Measurements from ENCODE around the gene ITGA8. TPM values are rescaled to one million over a fixed set of nuclear protein-coding genes. Genes with fewer than 3 reads are reported as not detected.

The ITGA8 gene
- total and polyA plus RNA-seq, 9 of the 15 experiments (the other 6 are each of a cell fraction or from before 2014, with no cell fraction given), result 0.01 to 0.07 (median 0.04) TPM; not detected in 5

DNA sequence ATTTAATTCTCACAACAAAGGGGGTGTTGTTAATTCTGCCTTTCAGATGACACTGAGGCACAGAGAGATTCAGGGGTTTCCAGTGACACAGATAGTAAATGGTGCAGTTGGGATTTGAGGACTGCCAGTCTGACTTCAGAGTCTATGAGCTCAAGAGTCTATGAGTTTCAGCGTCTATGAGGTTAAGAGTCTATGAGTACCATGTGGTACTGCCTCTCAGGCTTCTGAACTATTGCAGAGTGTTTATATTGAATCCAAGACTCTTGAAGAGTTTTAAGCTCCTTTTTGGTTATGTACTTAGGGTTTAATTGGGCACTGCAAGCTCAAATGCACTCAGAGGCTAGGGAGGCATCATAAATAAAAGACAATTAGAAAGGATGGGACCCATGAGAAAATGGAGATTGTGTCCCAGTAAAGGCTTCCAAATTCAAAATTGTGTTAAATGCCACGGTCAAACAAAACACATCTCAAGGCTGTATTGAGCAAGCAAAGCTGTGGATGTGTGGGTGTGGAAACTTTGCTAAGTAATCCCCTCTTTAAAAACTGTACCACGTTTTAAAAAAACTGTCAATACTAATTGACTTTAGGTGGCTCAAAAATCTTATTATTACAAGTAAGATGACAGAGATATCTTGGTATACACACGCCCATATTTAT, 224.7 kb downstream of the ITGA8 start:
- Histone ChIP-seq H3K27me3 (ENCODE audit: control insufficient read depth in 2 of 2, insufficient read depth in 2 of 2, low read length in 2 of 2) (no peaks in the 10 kb centered on the region), H3K4me3 (no peak overlapping the region), H3K9me3 (replicated peaks; ENCODE audit: control insufficient read depth, insufficient read depth, low read depth, low read length) (no peaks in the 10 kb centered on the region), H3K9me1 (ENCODE audit: control insufficient read depth, insufficient read depth, low read length) (no peaks in the 10 kb centered on the region), H2AFZ (ENCODE audit: low read depth, low read length) (no peak overlapping the region), H3K79me2 (ENCODE audit: control insufficient read depth, insufficient read depth, low read length) (no peaks in the 10 kb centered on the region), H3K9ac (ENCODE audit: insufficient read depth in 1 of 2, low read depth in 2 of 2, low read length in 2 of 2) (no peak overlapping the region), H3K4me1 (replicated peaks in 1 of 2; ENCODE audit: control insufficient read depth in 2 of 2, insufficient read depth in 2 of 2, low read length in 2 of 2) (no peaks in the 10 kb centered on the region), H4K20me1 (replicated peaks; ENCODE audit: control insufficient read depth, insufficient read depth, low read length) (no peaks in the 10 kb centered on the region), H3K27ac (ENCODE audit: extremely low read depth, low read depth, low read length) (no peak overlapping the region), H3K36me3 (ENCODE audit: control insufficient read depth, insufficient read depth, low read length) (no peaks in the 10 kb centered on the region), H3K4me2 (ENCODE audit: insufficient read depth, low read length) (no peak overlapping the region)
- FAIRE-seq, result no peak
- ATAC-seq, result no peak
- in situ Hi-C loops (cut with MboI), result no loop called here
- TF ChIP-seq TGIF2 (CRISPR knock-in tag; IDR thresholded peaks at IDR 0.05), result no peak
- no peak for TF ChIP-seq TFAM (CRISPR knock-in tag; conservative IDR thresholded peaks at IDR 0.05)
- intact Hi-C loops (cut with micrococcal nuclease), result no loop called here
- ChIA-PET POLR2A (interaction anchor here (1.0 kb wide), 1 partner anchor 21 kb away, joined by 3 read pairs; no protein-coding TSS in a partner anchor), CTCF (ENCODE audit: low intra/inter-chr PET ratio) (no interaction called here)
- whole genome bisulfite sequencing (ENCODE audit: insufficient coverage, low coverage, missing lambda C conversion rate), result 9% methylated on average over 4 of the region's 4 CpGs
- BruUV-seq (replicated peaks), result no TSS peak
- DNase-seq (ENCODE audit: extremely low read depth in 1 of 4, low spot score in 3 of 4), result no peak

DNA sequence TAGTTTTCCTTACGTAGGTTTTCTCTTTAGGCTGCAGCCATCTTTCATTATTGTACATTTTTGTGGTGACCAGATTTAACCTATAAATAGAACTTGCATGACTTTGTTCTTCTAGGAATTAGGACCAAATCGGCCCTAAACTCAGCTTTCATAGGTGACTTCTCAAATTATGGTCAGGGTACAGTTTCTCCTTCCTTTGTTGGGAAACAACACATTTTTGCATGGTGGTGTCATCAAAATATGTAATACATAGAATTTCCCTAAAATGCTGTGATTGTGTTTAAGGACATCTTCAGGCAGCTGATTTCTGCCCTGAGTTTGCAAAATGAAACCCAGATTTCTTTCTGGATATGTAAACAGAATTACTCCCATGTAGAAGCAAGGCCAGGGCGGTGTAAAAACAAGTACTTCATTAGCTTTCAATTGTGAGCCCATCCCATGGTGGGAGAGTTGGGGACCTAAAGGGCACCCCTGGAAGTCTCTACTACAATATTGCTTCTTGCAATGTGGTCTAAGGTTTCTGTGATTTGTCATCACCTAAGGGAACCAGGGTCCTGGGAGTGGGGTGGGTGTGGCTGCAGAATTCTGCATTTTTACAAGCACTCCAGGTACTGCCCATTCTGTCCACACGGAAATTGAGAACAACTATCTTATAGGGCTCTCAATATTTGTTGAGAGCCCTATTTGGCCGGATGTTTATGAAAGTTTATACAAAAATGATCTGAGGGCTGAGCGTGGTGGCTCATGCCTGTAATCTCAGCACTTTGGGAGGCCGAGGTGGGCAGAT, 227.7 kb downstream of the ITGA8 start:
- POLR2A ChIA-PET, result no interaction called here
- CTCF ChIA-PET (ENCODE audit: low intra/inter-chr PET ratio), result no interaction called here
- no TSS peak for BruUV-seq (replicated peaks)
- Histone ChIP-seq H3K9me3 (replicated peaks; ENCODE audit: control insufficient read depth, insufficient read depth, low read depth, low read length) (no peaks in the 10 kb centered on the region), H3K27me3 (ENCODE audit: control insufficient read depth in 2 of 2, insufficient read depth in 2 of 2, low read length in 2 of 2) (no peaks in the 10 kb centered on the region), H2AFZ (ENCODE audit: low read depth, low read length) (no peak overlapping the region), H3K9me1 (ENCODE audit: control insufficient read depth, insufficient read depth, low read length) (no peaks in the 10 kb centered on the region), H4K20me1 (replicated peaks; ENCODE audit: control insufficient read depth, insufficient read depth, low read length) (no peaks in the 10 kb centered on the region), H3K36me3 (ENCODE audit: control insufficient read depth, insufficient read depth, low read length) (no peaks in the 10 kb centered on the region), H3K9ac (ENCODE audit: insufficient read depth in 1 of 2, low read depth in 2 of 2, low read length in 2 of 2) (no peak overlapping the region), H3K27ac (ENCODE audit: extremely low read depth, low read depth, low read length) (no peak overlapping the region), H3K4me1 (replicated peaks in 1 of 2; ENCODE audit: control insufficient read depth in 2 of 2, insufficient read depth in 2 of 2, low read length in 2 of 2) (peaks cover 0 to 3% of the 10 kb centered on the region in 2 experiments; a peak in 2 of 5 replicates), H3K4me2 (ENCODE audit: insufficient read depth, low read length) (no peak overlapping the region), H3K79me2 (ENCODE audit: control insufficient read depth, insufficient read depth, low read length) (no peaks in the 10 kb centered on the region), H3K4me3 (no peak overlapping the region)
- ATAC-seq, result no peak
- FAIRE-seq, result no peak
- in situ Hi-C loops (cut with MboI) (no loop called here), intact Hi-C loops (cut with micrococcal nuclease) (no loop called here)
- DNase-seq (ENCODE audit: extremely low read depth in 1 of 4, low spot score in 3 of 4), result no peak
- 21% methylated on average over 7 of the region's 7 CpGs for whole genome bisulfite sequencing (ENCODE audit: insufficient coverage, low coverage, missing lambda C conversion rate)
- TF ChIP-seq, protein P1, sequence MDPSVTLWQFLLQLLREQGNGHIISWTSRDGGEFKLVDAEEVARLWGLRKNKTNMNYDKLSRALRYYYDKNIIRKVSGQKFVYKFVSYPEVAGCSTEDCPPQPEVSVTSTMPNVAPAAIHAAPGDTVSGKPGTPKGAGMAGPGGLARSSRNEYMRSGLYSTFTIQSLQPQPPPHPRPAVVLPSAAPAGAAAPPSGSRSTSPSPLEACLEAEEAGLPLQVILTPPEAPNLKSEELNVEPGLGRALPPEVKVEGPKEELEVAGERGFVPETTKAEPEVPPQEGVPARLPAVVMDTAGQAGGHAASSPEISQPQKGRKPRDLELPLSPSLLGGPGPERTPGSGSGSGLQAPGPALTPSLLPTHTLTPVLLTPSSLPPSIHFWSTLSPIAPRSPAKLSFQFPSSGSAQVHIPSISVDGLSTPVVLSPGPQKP (CRISPR knock-in tag; IDR thresholded peaks at IDR 0.05), result no peak
- peak; percentile 55 to 62; a peak in 1 of 4 replicates for TF ChIP-seq KDM1A (IDR thresholded peaks at IDR 0.05)
- TF ChIP-seq MEF2D (tag; conservative IDR thresholded peaks at IDR 0.05; ENCODE audit: low read depth), result 0 out of 2 replicates have a peak, but pooled peaks have one; percentile 36
